SK-N-SH (cell line): ENCODE data around the gene GADD45B.

ENCODE experiments used
- CTCF ChIP-seq: fragments of 200-600 bp; sonication (generic); IDR thresholded peaks from 2 replicates; pipeline ENCODE4 v1.6.1; 2017; ENCODE audit warnings: antibody characterized with exemption, mild to moderate bottlenecking, moderate library complexity
- FOSL2 ChIP-seq: IDR thresholded peaks from 2 replicates; pipeline ENCODE4 v1.4.0; 2012; ENCODE audit warnings: low read depth, mild to moderate bottlenecking, moderate library complexity, borderline replicate concordance
- GABPA ChIP-seq: IDR thresholded peaks from 2 replicates; pipeline ENCODE4 v1.4.0; 2012; ENCODE audit warnings: low read depth, mild to moderate bottlenecking
- MAX ChIP-seq: IDR thresholded peaks from 2 replicates; pipeline ENCODE4 v1.4.0; 2012; ENCODE audit warnings: low read depth
- MEF2A ChIP-seq: IDR thresholded peaks from 2 replicates; pipeline ENCODE4 v1.4.0; 2012; ENCODE audit warnings: low read depth, borderline replicate concordance
- PBX3 ChIP-seq: IDR thresholded peaks from 2 replicates; pipeline ENCODE4; 2012
- POLR2AphosphoS5 ChIP-seq: IDR thresholded peaks from 2 replicates; pipeline ENCODE4 v1.6.1; 2012; ENCODE audit warnings: low read depth, low read length
- RAD21 ChIP-seq: IDR thresholded peaks from 2 replicates; pipeline ENCODE4 v1.6.1; 2012; ENCODE audit warnings: mild to moderate bottlenecking, low read length
- REST ChIP-seq: IDR thresholded peaks from 2 replicates; pipeline ENCODE4 v1.6.1; 2012; ENCODE audit warnings: mild to moderate bottlenecking, low read depth, low read length, moderate library complexity
- SIN3A ChIP-seq: IDR thresholded peaks from 2 replicates; pipeline ENCODE4 v1.6.1; 2012; ENCODE audit warnings: low read depth, mild to moderate bottlenecking, low read length, moderate library complexity, borderline replicate concordance
- SMC3 ChIP-seq: IDR thresholded peaks from 2 replicates; pipeline ENCODE4 v1.6.1; 2012; ENCODE audit warnings: low read depth, low read length, improper control_type of control experiment
- TEAD4 ChIP-seq: IDR thresholded peaks from 2 replicates; pipeline ENCODE4 v1.4.0; 2012; ENCODE audit warnings: mild to moderate bottlenecking, borderline replicate concordance; ENCODE audit not compliant: insufficient read depth
- USF1 ChIP-seq: IDR thresholded peaks from 2 replicates; pipeline ENCODE4 v1.4.0; 2012; ENCODE audit warnings: low read depth, borderline replicate concordance
- YY1 ChIP-seq: IDR thresholded peaks from 2 replicates; pipeline ENCODE4 v1.4.0; 2012; ENCODE audit warnings: low read depth, mild to moderate bottlenecking

- TF ChIP-seq GABPA (no peak), YY1 (no peak), CTCF (no peak), SIN3A (no peak), MAX (no peak), POLR2AphosphoS5 (no peak), FOSL2 (no peak), REST (no peak), SMC3 (no peak), RAD21 (no peak), MEF2A (no peak), USF1 (no peak), PBX3 (no peak), TEAD4 (no peak)
Measured at GRCh38 chr19:2434267-2434666, 41.7 kb upstream of the GADD45B start.
